ENCODE measurements around the gene RNU1-4. TPM values are rescaled to one million over a fixed set of nuclear protein-coding genes. Genes with fewer than 3 reads are reported as not detected.
"Not testable (repeated sequence)": the region's sequence is repeated elsewhere in the genome, so short reads cannot be mapped to it uniquely, and the experiment has no call there.

Gene RNU1-4
- total RNA-seq, 2 experiments from 2014 or later, result 907 to 1,003 TPM

GRCh38 chr1:16759650-16760455 lies 19.5 kb downstream of the RNU1-4 start:
- POLR2A ChIA-PET, CTCF ChIA-PET: not testable (repeated sequence)

GRCh38 chr1:16760456-16760765 lies 20.1 kb downstream of the RNU1-4 start:
- CTCF ChIA-PET, POLR2A ChIA-PET: not testable (repeated sequence)

- POLR2A ChIA-PET, CTCF ChIA-PET: not testable (repeated sequence)
These were observed 20.5 kb downstream of the RNU1-4 start for GRCh38 chr1:16760801-16761200.

GRCh38 chr1:16764248-16764819 lies 24.0 kb downstream of the RNU1-4 start:
- POLR2A ChIA-PET, CTCF ChIA-PET: not testable (repeated sequence)

- POLR2A ChIA-PET, CTCF ChIA-PET: not testable (repeated sequence)
These were observed 24.7 kb downstream of the RNU1-4 start for GRCh38 chr1:16764820-16765655.

GRCh38 chr1:16765731-16766605 lies 25.7 kb downstream of the RNU1-4 start:
- POLR2A ChIA-PET, CTCF ChIA-PET: not testable (repeated sequence)

- POLR2A ChIA-PET, CTCF ChIA-PET: not testable (repeated sequence)
These were observed 26.5 kb downstream of the RNU1-4 start for GRCh38 chr1:16766689-16767256.

GRCh38 chr1:16770139-16770759 lies 29.9 kb downstream of the RNU1-4 start:
- CTCF ChIA-PET, POLR2A ChIA-PET: not testable (repeated sequence)

GRCh38 chr1:16770896-16771446 lies 30.7 kb downstream of the RNU1-4 start:
- CTCF ChIA-PET, POLR2A ChIA-PET: not testable (repeated sequence)

- CTCF ChIA-PET, POLR2A ChIA-PET: not testable (repeated sequence)
These were observed 32.2 kb downstream of the RNU1-4 start for GRCh38 chr1:16772275-16773204.

- POLR2A ChIA-PET, CTCF ChIA-PET: not testable (repeated sequence)
These were observed 32.9 kb downstream of the RNU1-4 start for GRCh38 chr1:16773205-16773596.

GRCh38 chr1:16773723-16774122 lies 33.4 kb downstream of the RNU1-4 start:
- CTCF ChIA-PET, POLR2A ChIA-PET: not testable (repeated sequence)

- CTCF ChIA-PET, POLR2A ChIA-PET: not testable (repeated sequence)
These were observed 34.5 kb downstream of the RNU1-4 start for GRCh38 chr1:16774773-16775172.

GRCh38 chr1:16775290-16775689 lies 35.0 kb downstream of the RNU1-4 start:
- POLR2A ChIA-PET, CTCF ChIA-PET: not testable (repeated sequence)

- CTCF ChIA-PET, POLR2A ChIA-PET: not testable (repeated sequence)
These were observed 35.9 kb downstream of the RNU1-4 start for GRCh38 chr1:16776248-16776647.

- CTCF ChIA-PET, POLR2A ChIA-PET: not testable (repeated sequence)
These were observed 36.5 kb downstream of the RNU1-4 start for GRCh38 chr1:16776835-16777234.

GRCh38 chr1:16777821-16778220 lies 37.5 kb downstream of the RNU1-4 start:
- POLR2A ChIA-PET, CTCF ChIA-PET: not testable (repeated sequence)

- POLR2A ChIA-PET, result not testable (repeated sequence)
These were observed 39.2 kb downstream of the RNU1-4 start for GRCh38 chr1:16779525-16779924.

More at GRCh38 chr1:16779525-16779924, 39.2 kb downstream of the RNU1-4 start:
- CTCF ChIA-PET, result not testable (repeated sequence)

All from activated CD8-positive, alpha-beta memory T cell treated with anti-CD3 and anti-CD28 coated beads for 36 hours (primary cell).